Ovary (tissue), 9 donors: ENCODE measurements around the gene ZNF362. TPM values are rescaled to one million over a fixed set of nuclear protein-coding genes. Genes with fewer than 3 reads are reported as not detected.
A peak's percentile ranks its signal among the peaks of the same experiment; 100 is the strongest.

Experiments
- DNase-seq, 5 donors: peaks; one replicate each; pipeline ENCODE4 v3.0.0-alpha.2; 2019 to 2020
- H3K27ac ChIP-seq, 2 donors: fragments of 200-600 bp; one replicate each; pipeline versions ENCODE4 v1.5.1 to v1.8.0; 2019 to 2022
- H3K27me3 ChIP-seq: fragments of 200-600 bp; one replicate; pipeline ENCODE4 v1.8.0; 2022
- H3K36me3 ChIP-seq: fragments of 200-600 bp; sonication (generic); one replicate; pipeline ENCODE4 v1.5.1; 2019
- H3K4me1 ChIP-seq: one replicate; pipeline ENCODE4 v1.8.1; 2013; ENCODE audit warnings: mild to moderate bottlenecking, moderate library complexity; ENCODE audit not compliant: insufficient read depth
- H3K4me3 ChIP-seq: fragments of 200-600 bp; sonication (generic); one replicate; pipeline ENCODE4 v1.5.1; 2017
- H3K9me3 ChIP-seq, 2 donors: fragments of 200-600 bp in 1 of 2; sonication (generic) in 1 of 2; one replicate each; pipeline versions ENCODE4 v1.5.1 to v1.8.1; 2013 to 2019; ENCODE audit warnings: mild to moderate bottlenecking in 1 of 2, moderate library complexity in 1 of 2
- CTCF ChIP-seq, 3 donors: fragments of 450-650 bp in 2 of 3; fragments of 200-600 bp in 1 of 3; IDR thresholded peaks; one replicate each; pipeline versions ENCODE4 v1.5.1 to v1.8.0; 2016 to 2022; ENCODE audit warnings: antibody characterized with exemption in 3 of 3, mild to moderate bottlenecking in 1 of 3
- EP300 ChIP-seq: sonication (generic); formaldehyde crosslinking; IDR thresholded peaks from one replicate; pipeline ENCODE4 v1.6.1; 2017; ENCODE audit warnings: antibody characterized with exemption
- POLR2A ChIP-seq: fragments of 450-650 bp; IDR thresholded peaks from one replicate; pipeline ENCODE4 v1.6.1; 2017; ENCODE audit warnings: antibody characterized with exemption, mild to moderate bottlenecking, moderate library complexity
- WGBS, 3 donors: extraction: QIAGEN DNeasy Blood & Tissue Kit in 1 of 3; methylation state at CpG; one replicate each; pipeline versions ENCODE4 v1.1.5 to v1.1.7; 2013 to 2017; 5-methylcytosine and 5-hydroxymethylcytosine counted together
- intact Hi-C, 4 donors: fragments of 100-400 bp; cut with DNase I; formaldehyde crosslinking; loops; one replicate each; pipeline versions ENCODE4 v1.11.0 to v1.15.1; 2022 to 2023
- polyA plus RNA-seq, 2 donors: library from polyadenylated mRNA; stranded (reverse); fragments of 200-250 nt in 1 of 2; fragments of 350-450 nt in 1 of 2; fragmentation: Illumina TruSeq in 1 of 2; extraction: RNeasy Lipid Tissue Mini Kit (QIAGEN cat#74804) in 1 of 2; gene quantifications; one replicate each; pipeline ENCODE4 v1.2.3, GENCODE V29; 2013 to 2014
- total RNA-seq, 7 donors: library from RNA; depleted of rRNA in 2 of 7; stranded (reverse); fragments of >200 nt in 2 of 7; fragmentation: NEBNext Ultra II Directional in 3 of 7; extraction: Animal tissue kit (Norgen Biotek cat#: 25700) in 3 of 7; gene quantifications; one replicate each; pipeline versions ENCODE4 v1.1.0 to v1.2.4, GENCODE V29; 2016 to 2023
- donor health status: DM: no; HTN: no; CAD: no; lungs with moderate emphysema.
- donor health status: DM: no; HTN: no; CAD: no.
- donor health status: Bipolar disorder and iron deficiency.
- donor health status: DM: yes; HTN: yes; CAD: no.
- donor health status: DM: no; HTN: no; CAD: no.
- donor health status: DM: yes; HTN: yes; CAD: no.

Gene ZNF362
- total and polyA plus RNA-seq, 9 donors: 8.2 to 52.6 (median 32.7) TPM

- Histone ChIP-seq H3K4me3 (no peak overlapping the region), H3K4me1 (peaks cover 8% of the 10 kb centered on the region), H3K27me3 (no peaks in the 10 kb centered on the region), H3K9me3 (no peaks in the 10 kb centered on the region), H3K36me3 (no peaks in the 10 kb centered on the region), H3K27ac (no peak overlapping the region)
- intact Hi-C loops: no loop called here
- TF ChIP-seq POLR2A (no peak), EP300 (no peak), CTCF (IDR thresholded peaks at IDR 0.05) (no peak)
- WGBS, 3 donors: 76 to 82% (median 80%) methylated on average over 8 of the region's 8 CpGs
- no peak for DNase-seq
Observed at GRCh38 chr1:33310702-33311101, 54.4 kb downstream of the ZNF362 start.

- DNase-seq: no peak
- H3K36me3 ChIP-seq: no peaks in the 10 kb centered on the region
- WGBS, 3 donors: 91 to 96% (median 92%) methylated on average over 7 of the region's 7 CpGs
- no peaks in the 10 kb centered on the region for H3K27me3 ChIP-seq
- H3K9me3 ChIP-seq: no peaks in the 10 kb centered on the region
- TF ChIP-seq CTCF (IDR thresholded peaks at IDR 0.05): no peak
- TF ChIP-seq EP300: no peak
- TF ChIP-seq POLR2A: no peak
- H3K4me3 ChIP-seq: no peak overlapping the region
- peaks cover 3% of the 10 kb centered on the region for H3K4me1 ChIP-seq
- H3K27ac ChIP-seq: no peak overlapping the region
- intact Hi-C loops: no loop called here
Observed at GRCh38 chr1:33311706-33312412, 55.6 kb downstream of the ZNF362 start.

GRCh38 chr1:33312413-33312749, 56.1 kb downstream of the ZNF362 start:
- Histone ChIP-seq H3K36me3 (no peaks in the 10 kb centered on the region), H3K9me3 (no peaks in the 10 kb centered on the region), H3K4me3 (no peak overlapping the region), H3K27me3 (no peaks in the 10 kb centered on the region), H3K27ac (no peak overlapping the region), H3K4me1 (no peaks in the 10 kb centered on the region)
- TF ChIP-seq CTCF (IDR thresholded peaks at IDR 0.05): no peak
- no peak for TF ChIP-seq EP300
- TF ChIP-seq POLR2A: no peak
- 69 to 75% (median 72%) methylated on average over 5 of the region's 5 CpGs for WGBS, 3 donors
- intact Hi-C loops: no loop called here
- DNase-seq: peak in 2 of 5 donors; percentile 14 to 28

DNA sequence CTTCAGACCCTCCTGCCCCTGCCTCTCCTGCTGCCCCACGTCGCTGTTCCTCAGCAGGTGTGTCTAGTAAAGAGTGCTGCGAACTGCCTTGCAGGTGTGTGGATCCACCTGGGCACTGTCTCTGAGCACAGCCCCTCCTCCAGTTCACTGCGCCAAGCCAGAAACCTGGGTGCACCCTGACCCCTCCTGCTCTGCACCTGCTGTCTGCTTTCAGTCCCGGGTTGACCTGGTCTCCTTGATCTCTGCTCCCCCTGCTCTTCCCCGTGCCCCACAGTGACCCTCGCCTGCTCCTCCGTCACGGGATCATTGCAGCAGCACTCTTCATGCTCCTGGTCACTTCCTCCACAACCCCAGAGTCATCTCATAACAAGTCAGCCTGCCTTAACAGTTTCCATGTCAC, 58.1 kb downstream of the ZNF362 start:
- no peaks in the 10 kb centered on the region for H3K36me3 ChIP-seq
- H3K27ac ChIP-seq: no peak overlapping the region
- WGBS, 3 donors: 83 to 93% (median 88%) methylated on average over 9 of the region's 9 CpGs
- intact Hi-C loops: no loop called here
- DNase-seq: peak in 2 of 5 donors; percentile 7 to 13
- TF ChIP-seq POLR2A (no peak), CTCF (IDR thresholded peaks at IDR 0.05) (no peak), EP300 (no peak)
- H3K4me3 ChIP-seq: no peak overlapping the region
- no peaks in the 10 kb centered on the region for H3K4me1 ChIP-seq
- no peaks in the 10 kb centered on the region for H3K27me3 ChIP-seq
- H3K9me3 ChIP-seq: no peaks in the 10 kb centered on the region
